ENCODE measurements around the gene FOXRED1. TPM values are rescaled to one million over a fixed set of nuclear protein-coding genes. Genes with fewer than 3 reads are reported as not detected.
A peak's percentile ranks its signal among the peaks of the same experiment; 100 is the strongest.

FOXRED1 gene
- total and polyA plus RNA-seq, 2 of the 13 experiments (the other 11 are each of a cell fraction or from before 2014, with no cell fraction given), result 29.6 to 42.9 TPM

DNA sequence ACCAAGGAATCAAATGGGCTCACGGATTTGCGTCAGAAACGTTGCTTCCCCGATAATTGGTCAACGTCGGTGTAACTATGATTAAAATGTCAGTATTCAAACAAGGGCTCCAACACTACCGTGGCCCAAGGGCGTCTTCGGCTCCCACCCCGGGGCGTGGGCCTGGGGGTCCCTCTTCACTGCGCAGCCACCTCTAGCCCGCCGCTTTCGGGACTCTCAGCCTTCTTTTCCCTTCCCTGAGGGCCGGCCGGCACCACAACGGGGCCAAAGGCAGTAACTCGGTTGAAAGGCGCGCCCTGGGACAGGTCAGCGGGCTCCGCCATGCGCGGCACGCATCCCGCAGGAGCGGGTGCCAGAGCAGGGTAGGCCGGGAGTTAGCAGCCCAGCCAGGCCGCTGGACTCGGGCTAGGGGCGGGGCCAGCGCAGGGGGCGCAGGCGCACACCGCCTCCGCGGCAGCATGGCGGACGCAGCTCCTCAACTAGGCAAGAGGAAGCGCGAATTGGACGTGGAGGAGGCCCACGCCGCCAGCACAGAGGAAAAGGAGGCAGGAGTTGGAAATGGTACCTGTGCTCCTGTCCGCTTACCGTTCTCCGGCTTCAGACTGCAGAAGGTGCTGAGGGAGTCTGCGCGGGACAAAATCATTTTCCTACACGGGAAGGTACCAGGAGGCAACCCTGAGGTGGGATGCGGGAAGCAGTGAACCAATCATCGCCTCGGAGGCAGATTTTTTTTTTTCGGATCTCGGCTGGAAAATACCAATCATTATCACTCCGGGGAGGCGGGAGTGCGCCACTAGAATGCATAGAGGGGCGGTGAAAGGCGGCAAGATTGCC, 34.9 kb downstream of the FOXRED1 start, which contains the start of gene DCPS (continued):
- TF ChIP-seq ZBTB40 (IDR thresholded peaks at IDR 0.05) (no peak), ZBTB40 (CRISPR knock-in tag; IDR thresholded peaks at IDR 0.05) (peak; percentile 92), KLF6 (CRISPR knock-in tag; IDR thresholded peaks at IDR 0.05) (peak; percentile 78; the same call in 1 of the 2 replicates), ZNF563 (CRISPR knock-in tag; IDR thresholded peaks at IDR 0.05) (peak; percentile 97), ZNF282 (IDR thresholded peaks at IDR 0.05; ENCODE audit: partially characterized antibody) (no peak), ZNF232 (CRISPR knock-in tag; IDR thresholded peaks at IDR 0.05; ENCODE audit: borderline replicate concordance) (peak; percentile 94), ZNF276 (CRISPR knock-in tag; IDR thresholded peaks at IDR 0.05; ENCODE audit: low read depth) (peak; percentile 93), ZHX2 (IDR thresholded peaks at IDR 0.05; ENCODE audit: low read depth) (no peak; the same call in 1 of the 2 replicates), ZHX2 (CRISPR knock-in tag; IDR thresholded peaks at IDR 0.05; ENCODE audit: borderline replicate concordance) (no peak; the same call in 1 of the 2 replicates), CHD2 (IDR thresholded peaks at IDR 0.05; ENCODE audit: low read depth, low read length) (no peak; the same call in 1 of the 2 replicates)
- TF ChIP-seq, protein P1, sequence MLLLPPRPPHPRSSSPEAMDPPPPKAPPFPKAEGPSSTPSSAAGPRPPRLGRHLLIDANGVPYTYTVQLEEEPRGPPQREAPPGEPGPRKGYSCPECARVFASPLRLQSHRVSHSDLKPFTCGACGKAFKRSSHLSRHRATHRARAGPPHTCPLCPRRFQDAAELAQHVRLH (CRISPR knock-in tag; IDR thresholded peaks at IDR 0.05; ENCODE audit: borderline replicate concordance, low read depth), result peak; percentile 73

Data from HepG2 (cell line).